Measurements from ENCODE around the gene DOCK9.

DOCK9 gene, protein sequence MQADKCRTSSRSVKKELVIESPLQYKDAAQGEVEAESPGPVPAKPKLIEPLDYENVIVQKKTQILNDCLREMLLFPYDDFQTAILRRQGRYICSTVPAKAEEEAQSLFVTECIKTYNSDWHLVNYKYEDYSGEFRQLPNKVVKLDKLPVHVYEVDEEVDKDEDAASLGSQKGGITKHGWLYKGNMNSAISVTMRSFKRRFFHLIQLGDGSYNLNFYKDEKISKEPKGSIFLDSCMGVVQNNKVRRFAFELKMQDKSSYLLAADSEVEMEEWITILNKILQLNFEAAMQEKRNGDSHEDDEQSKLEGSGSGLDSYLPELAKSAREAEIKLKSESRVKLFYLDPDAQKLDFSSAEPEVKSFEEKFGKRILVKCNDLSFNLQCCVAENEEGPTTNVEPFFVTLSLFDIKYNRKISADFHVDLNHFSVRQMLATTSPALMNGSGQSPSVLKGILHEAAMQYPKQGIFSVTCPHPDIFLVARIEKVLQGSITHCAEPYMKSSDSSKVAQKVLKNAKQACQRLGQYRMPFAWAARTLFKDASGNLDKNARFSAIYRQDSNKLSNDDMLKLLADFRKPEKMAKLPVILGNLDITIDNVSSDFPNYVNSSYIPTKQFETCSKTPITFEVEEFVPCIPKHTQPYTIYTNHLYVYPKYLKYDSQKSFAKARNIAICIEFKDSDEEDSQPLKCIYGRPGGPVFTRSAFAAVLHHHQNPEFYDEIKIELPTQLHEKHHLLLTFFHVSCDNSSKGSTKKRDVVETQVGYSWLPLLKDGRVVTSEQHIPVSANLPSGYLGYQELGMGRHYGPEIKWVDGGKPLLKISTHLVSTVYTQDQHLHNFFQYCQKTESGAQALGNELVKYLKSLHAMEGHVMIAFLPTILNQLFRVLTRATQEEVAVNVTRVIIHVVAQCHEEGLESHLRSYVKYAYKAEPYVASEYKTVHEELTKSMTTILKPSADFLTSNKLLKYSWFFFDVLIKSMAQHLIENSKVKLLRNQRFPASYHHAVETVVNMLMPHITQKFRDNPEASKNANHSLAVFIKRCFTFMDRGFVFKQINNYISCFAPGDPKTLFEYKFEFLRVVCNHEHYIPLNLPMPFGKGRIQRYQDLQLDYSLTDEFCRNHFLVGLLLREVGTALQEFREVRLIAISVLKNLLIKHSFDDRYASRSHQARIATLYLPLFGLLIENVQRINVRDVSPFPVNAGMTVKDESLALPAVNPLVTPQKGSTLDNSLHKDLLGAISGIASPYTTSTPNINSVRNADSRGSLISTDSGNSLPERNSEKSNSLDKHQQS (N-terminal part only)

DNA sequence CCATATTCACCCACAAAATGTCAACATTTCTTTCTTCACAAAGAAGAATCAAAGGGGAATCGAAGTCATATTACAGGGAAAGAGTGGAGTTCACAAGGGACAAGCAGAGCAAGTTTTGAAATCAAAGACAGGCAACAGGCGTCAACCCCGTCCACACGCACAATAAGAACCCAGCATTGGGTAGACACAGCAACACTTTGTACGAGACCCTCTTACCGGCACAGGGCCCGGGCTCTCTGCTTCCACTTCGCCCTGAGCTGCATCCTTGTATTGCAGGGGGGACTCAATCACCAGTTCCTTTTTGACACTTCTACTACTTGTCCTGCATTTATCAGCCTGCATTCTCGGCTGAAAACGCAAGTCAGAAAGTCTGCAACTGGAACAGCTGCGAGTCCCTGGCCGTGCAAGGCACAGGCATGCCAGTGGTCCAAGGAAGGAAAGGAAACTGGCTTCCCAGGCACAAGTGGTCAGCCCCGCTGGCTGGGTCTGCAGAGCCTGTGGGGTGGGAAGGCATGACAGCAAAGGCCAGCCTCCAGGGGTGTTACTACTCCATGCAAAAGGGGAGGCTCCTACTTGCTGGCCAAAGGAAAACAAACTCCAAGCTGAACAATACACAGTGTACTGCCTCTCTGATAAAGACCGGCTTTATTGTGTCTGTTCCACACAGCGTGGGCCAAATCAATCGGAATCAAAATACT, at the start of gene DOCK9:
Gene DOCK9 (minus strand): TSS at position 497 of the 698 bp plus-strand sequence. CDS start 155 bp downstream, at position 342.
- DNase-seq, result no peak

DNA sequence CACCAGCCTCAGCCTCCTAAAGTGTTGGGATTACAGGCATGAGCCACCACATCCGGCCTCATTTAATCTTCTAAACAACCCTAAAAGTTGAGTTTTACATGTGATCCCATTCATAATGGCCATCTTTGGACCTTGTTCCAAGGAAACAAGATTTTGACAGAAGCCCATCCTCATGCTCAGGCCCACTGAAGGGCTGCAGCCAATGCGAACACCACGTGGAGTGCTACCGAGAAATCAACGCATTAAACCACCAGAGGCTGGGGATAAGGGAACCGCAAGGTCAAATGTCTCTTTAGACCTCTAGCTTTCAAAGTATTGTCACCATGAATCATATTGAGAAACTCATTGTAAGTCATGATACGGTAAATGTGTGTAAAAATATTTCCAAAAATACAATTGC, 49.4 kb upstream of the DOCK9 start:
- no peak for DNase-seq

DNA sequence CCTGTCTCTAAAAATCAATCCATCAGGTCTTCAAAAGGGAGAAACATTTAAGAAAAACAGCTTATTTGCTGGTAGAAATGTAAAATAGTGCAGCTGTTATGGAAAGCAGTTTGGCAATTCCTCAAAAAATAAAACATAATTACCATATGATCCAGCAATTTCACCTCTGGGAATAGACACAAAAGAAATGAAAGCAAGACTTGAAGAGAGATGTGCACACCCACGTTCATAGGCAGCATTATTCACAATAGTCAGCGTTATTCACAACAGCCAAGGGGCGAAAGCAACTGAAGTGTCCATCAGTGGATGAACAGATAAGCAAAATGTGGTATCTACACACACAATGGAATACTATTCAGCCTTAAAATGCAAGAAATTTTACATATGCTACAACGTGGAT, 45.1 kb upstream of the DOCK9 start:
- DNase-seq, result no peak

DNA sequence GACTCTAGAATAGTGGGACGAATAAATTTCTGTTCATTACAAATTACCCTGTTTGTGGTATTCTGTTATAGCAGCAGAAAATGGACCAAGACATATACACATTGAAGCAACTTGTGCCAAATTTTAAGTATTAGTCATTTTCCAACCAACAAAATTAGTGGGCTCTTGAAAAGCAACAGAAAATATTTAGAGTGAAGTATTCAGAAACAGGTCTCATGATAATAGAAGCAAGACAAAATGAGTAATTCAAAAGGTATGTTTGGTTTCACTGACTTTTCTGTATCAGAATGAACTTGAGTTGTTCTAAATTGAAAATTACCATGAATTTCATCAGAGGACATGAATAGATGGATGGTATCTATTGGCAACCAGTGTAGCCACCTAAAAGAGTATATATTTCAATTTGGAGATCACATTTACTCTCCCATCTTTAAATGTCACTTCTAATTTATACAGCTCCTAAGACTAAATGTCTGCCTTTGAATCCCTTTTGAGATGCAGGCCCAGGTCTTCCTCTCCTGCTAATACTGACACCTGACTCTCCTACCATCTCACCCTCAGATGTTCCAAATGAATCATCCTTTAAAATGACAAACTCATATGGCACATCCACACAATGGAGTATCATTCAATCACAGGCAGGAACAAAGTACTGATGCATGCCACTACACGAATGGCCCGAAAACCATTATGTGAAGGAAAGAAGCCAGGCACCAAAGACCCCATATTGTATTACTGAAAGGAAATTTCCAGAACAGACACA, 40.7 kb upstream of the DOCK9 start:
- no peak for DNase-seq

DNA sequence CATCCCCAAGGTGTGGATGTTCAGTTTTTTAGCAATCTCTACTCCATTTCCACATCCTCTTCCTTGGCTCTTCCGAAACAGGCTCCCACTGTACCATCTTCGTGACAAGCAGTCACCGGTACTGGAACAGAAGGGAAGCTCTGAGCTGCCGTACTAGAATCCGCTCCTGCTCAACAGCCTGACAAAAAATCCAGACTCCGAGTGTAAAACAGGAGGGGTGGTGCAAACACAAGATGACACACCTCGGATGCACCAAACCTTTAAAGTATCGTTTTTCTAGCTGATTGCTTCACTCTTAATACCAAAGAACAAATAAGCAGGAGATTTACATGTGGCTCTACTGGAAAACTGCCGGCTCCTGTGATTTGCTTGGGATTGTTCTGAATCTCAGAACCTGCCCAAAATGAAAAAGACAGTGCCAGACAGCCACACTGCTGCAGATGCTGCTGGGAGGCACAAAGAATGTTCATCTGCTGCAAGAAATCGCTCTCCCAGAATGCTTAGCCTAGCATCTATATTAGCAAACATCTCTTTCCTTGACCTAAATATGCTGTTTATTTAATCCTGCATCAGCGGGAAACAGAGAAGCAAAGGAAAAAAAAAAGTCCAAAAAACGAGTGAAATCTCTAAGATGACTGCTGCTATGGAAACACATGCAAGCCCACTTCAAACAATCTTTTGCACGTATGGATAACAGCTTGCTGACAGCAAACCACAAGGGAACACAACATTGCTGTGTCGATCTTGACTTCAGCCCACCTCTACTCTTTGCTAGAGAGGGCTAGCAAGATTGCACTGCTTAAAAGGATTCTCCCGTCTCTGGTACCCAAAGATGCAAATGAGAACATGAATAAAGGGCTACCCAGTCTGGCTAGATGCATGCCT, 38.0 kb upstream of the DOCK9 start:
- no peak for DNase-seq

DNA sequence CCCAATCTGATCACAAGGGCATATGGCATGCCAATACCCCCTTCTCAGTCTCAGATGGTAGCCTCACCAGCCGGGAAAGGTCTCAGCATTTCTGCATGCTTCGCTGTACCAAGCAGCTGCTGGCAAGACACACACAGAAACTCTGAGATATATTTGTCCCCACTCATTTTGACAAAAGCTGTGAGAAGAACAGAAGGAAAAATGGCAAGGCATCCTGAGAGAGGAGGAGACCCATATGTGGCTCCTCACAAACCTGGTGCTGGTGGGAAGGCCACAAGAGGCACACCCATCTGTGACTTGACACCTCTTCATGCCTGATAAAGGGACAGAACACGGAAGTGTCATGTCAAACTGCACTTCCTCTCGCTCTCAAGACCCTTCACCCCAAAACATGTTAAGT, 36.7 kb upstream of the DOCK9 start:
- DNase-seq, result no peak

DNA sequence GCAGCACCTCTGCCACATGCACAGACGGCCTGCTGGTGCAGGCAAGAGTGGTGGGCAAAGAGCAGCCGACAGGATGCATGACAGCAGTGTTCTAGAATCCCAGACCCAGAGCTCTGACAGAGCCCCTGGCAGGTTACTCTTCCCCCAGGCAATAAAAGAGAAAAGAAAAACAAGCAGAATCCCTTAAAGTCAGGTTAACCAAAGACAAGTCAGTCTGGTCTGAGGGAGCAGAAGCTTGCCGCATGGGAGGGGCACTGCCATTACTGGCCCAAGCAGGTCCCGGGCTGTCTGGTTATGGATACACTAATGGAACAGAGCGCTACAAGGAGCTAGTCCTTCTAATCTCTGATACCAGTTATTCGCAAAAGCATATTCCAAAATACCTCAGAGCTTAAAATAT, 36.1 kb upstream of the DOCK9 start:
- no peak for DNase-seq

DNA sequence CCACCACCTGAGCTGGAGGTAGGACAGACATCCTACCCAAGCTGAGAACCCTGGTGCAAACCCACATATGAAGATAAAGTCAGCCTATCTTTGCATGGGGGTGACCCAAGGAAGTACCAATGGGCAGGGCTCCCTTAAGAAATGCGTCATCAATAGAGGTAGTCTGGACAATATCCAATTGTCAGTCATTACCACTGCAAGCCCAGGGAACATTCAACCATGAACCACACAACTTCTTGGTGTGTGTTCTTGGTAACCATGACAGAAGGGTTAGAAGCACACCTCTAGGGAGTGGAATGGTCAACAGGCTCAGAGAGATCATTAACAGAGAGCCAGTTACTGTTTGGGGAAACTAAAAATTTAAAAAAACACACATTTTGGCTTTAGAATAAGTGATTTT, 34.7 kb upstream of the DOCK9 start:
- no peak for DNase-seq

DNA sequence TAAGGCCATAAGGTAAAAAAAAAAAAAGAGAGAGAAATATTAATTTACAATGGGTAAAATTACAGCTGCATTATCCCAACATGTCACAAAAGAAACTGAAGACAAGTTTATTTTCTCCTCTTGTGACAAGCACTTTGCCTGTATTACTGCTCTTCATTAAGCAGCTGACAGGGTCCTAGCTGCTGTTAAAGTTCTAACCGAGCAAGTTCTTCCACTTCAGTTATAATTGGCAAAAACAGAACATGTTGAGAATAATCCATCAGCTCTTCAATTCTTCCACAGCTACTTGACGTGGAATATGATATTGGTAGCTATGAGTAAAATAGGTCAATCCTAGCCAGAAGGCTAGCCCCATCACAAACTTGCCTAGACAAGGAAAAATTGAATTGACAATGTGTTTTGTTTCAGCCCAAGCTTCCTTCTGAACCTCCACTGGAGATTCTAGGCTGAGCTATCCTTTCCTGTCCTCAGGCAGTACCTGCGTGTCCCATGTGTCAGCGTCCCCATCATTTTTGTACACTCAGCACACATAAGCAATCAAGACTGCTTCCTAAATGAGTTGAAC, 32.2 kb upstream of the DOCK9 start:
- DNase-seq, result no peak

DNA sequence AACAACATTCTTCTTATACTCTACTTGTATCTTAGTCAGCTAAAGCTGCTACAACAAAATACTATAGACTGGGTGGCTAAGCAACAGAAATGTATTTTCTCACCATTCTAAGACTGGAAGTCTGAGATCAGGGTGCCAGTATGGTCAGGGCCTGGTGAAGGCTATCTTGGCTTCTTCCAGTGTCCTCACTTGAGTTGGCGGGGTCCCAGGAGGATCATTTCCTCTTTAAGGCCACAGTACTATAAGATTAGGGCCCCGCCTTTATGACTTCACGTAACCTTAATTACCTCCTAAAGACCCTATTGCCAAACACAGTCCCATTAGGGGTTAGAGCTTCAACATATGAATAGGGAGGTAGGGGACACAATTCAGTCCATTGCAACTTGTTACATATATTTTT, 30.7 kb upstream of the DOCK9 start:
- no peak for DNase-seq

DNA sequence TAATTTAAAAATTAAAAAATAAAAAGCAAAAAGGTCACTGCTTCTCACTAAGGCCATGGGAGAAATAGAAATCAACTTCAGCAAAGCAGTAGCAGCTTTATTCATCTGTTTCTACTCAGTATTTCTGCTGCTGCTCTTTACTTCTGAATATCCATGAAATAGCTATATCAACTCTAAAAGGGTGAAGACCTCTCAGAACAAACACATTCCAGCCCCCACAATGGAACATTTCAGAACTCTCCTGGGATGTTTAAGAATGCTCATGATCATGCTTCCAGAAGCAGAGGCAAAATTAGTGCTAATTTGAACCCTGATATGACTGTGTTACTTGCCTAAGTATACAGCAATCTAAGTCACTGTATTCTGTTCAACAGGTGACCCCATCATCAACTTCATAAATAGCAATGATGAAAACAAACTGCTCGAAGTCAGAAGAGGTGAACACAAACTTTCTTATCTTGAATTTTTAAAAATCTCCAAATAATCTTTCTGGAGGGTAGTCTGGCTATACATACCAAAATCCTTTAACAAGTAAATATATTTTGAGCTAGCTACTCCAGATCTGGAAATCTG, 29.6 kb upstream of the DOCK9 start:
- DNase-seq, result no peak

DNA sequence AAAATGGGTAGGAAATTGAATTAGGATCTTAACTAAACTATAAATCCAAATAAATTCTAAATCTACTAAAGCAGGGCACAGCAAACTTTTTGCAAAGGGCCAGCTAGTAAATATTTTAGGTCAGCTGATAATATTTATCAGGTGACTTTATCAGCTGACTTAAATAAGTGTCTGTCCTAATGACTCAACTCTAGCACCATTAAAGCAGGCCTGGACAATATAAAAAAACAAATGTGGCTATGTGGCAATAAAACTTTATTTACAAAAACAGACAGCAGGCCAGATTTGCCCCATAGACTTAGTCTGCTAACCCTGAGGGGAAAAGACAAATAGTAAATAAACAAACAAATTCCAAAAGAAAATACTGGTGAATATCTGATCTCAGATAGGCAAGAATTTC, 27.7 kb upstream of the DOCK9 start:
- DNase-seq, result no peak

DNA sequence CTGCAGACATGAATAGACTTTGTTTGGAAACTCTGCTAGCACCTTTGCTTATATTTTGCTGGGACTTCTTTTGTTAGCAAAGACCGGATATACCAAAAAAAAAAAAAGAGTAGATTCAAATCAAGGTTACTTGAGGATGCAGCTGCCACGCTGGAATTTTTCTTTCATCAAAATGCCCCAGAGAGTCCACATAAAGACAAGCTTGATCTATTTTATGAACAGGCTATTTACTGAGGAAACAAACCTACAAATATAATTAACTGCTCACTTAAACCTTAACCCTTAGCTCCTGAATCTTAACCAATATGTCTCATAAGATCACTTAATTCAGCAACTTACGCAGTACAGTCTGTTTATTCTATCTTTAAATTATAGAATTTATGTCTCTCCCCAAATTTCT, 27.1 kb upstream of the DOCK9 start:
- no peak for DNase-seq

DNA sequence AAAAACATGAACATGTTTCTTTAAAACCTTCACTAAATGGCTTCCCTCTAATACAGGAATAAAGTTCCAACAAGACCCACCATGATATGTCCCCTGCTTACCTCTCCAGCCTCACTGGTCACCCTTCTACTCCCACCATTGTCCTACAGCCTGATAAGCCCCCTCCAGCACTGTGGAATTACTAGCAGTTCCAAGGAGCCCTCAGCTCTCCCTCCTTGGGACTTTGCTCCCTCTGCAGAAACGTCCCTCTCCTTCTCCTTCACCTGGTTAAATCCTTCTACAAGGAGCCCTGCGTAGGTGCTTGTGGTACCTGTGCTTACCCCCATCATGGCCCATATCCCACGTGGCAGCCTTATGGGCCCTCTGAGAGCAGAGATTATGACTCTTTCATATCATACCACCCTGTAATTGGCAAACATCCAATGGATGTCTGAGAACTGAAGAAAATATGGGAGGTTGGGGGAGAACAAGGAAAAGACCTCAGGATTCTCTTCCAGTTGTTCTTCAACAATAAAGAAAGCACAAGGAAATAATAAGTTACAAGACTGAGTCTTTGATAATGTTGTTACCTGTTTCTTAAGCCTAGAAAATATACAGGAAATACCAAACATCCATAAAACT, 26.1 kb upstream of the DOCK9 start:
- no peak for DNase-seq

DNA sequence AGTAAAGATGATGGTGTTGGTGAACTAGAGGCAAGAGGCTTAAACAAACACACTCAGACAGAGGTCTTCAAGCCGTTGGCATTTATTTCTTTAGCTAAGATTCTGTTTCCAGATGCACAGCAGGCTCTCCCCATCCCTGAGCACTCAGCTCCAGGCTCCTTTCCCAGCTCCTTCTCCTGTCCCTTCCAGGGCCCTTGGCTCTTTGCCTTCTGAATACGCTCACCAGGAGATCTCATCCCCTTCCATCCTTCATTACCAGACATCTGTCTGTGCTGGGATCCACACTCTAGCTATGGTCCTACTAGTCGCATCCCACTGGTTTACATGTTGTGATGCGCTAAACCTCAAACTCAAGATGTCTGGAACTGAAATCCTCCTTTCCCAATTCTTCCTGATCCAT, 25.3 kb upstream of the DOCK9 start:
- DNase-seq, result no peak

DNA sequence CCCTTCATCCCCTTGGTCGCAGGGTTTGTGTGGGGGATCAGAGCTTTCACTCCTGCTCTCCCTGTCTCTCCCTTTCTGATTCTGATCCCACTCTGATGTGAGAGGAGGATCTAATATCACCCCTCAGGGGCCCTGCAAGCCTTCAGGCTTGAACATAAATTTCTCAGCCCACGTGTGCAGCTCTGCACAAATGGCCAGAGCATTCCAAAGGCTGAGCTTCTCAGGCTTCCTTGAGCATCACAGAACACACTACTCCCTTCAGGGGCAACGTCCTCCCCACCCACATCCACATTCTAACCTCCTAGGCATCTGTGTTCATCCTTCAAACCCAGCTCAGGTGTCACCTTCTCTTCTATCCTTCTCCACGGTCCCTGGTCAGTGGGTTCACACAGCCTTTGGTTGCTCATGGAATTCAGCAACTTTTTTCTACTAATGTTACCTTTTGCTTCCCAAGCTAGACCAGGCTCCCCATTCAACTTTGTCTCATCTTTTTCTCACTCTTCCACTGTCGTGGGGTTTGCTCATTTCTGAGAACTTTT, 24.4 kb upstream of the DOCK9 start:
- DNase-seq, result no peak

DNA sequence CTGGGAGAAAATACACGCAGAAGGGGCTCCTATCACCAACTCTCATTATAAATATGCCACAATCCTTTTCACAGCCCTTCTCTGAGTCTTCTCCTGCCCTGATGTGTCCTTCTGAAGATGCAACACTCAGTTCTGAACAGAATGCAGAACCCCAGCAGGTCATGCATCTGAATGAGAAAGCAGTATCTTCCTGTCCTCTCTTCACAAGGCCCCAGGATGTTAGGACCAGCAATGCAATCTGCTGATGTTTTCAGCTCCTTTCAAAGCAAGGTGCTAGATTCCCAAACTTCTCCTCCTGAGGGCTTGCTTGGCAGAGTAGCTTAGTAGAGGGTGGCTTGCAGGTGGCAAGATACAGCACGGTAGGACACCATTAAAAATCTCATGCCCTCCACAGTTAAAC, 22.3 kb upstream of the DOCK9 start:
- DNase-seq, result no peak

DNA sequence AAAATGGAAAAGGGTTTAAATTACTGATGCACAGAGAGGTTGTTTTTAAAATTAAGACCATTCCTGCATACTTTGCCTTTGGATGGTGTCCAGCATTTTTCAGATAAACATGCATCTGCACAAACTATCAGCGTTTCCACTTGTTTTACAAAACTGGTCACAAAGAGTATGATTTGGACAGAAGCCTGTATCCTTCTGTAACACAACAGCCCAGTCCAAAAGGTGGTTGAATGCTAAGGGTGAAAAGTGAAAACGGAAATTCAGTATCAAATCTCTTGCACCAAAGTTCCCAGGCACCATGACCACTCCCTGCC, 21.7 kb upstream of the DOCK9 start:
- no peak for DNase-seq

DNA sequence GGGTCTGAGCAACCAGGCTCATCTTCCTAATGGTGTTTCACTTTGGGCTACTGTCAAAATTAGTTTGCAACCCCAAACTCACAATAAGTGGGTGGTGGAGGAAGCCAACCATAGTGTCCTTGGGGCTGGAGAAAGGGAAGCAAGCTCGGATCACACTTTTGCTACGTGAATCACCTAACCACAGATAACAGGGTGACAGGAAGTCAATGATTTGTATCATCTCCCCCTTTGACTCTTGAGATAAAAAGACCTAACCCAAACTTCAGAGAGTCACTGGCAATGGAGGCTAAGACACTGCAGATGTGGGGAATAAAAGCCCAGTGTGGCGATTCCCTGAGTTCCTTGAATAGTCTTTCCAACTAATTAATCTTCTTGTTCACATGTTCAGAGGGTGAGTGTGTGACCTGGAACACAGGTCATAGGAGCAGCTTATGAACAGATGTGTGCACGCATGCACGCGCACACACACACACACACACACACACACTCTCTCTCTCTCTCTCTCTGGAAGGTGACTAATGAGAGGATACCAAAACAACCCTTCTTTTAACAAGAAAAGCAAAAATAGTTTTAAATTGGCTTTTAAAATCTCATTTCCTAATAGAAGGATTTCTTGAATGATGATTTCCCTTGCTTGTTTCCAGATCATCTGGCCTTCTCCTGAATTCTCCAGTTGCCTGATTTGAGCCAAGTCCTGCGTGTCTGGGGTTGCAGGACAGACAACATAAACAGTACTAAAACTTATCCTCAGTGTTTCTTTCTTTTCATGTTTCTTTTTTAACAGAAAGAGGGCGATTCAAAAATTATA, 21.2 kb upstream of the DOCK9 start:
- DNase-seq, result no peak

All from GF-D8 (cell line).